HG02970 (cell line): ENCODE results near the gene WNT9A.
"Not testable (repeated sequence)": the region's sequence is repeated elsewhere in the genome, so short reads cannot be mapped to it uniquely, and the experiment has no call there.

Experiments used
- ATAC-seq: cut with Tn5 transposase; IDR thresholded peaks from one replicate; pipeline ENCODE4 v1.9.1; 2021; ENCODE audit warnings: mild to moderate bottlenecking, moderate library complexity, moderate number of reproducible peaks; ENCODE audit not compliant: unreplicated experiment, low FRiP score

Gene WNT9A

DNA sequence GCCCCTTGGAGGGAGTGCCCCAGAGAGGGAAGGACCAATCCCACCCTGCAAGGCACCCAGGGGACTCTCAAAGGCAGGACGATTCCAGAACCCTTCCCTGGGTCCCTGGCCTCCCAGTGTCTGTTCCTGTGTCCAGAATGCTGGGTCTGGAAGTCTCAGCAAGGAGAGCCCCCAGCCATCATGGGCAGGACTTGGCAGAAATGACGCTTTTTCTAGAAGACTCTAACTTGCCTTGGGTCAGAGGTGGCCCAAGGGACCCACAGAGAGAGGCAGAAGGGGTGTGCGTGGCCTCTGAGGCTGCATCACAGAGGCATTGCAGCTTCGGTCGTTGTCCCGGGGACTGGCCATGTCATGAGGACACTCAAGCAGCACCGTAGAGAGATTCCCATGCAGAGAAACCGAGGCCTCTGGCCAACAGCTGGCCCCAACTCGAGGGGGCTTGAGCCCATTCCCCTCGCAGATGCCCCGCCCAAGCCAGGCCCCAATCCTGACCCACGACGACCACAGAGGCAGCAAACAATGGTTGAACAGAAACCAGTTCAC is 57.8 kb downstream of the WNT9A start:
- ATAC-seq: no peak

DNA sequence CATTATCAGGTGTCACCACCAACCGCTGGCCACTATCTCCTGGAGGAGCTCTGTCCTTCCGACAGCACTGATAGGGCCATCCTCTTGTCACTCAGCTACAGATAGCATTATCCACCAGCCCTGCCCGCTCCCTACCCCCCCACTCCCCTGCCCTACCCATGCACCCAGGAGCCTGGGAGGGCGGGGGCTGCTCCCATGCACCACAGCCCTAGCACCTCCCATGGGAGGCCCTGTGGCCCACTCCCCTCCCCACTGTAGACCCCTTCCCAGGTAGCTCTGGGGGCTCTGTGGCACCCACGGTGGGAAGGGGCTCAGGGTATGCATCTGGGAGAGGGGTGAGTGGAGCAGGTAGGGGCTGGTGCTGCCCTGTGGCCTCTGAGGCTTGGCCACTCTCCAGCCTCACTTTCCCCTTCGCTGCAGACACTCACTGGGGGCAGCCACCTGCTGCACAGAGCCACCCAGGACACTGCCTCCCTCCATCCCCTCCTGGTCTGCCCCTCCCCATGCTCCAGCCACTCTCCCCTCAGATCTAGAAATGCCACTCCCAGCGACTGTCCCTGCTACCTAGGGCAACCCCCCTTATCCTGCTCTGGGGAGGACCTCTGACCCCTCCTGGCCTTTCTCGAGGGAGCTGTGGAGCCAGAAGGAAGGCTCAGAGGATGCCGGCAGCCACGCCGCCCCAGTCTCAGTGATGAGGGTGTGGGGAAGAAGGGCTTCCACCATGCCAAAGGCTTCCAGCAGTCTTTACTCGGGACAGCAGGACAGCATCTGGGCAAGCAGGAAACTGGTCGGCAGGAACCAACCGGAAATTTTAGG is 58.5 kb downstream of the WNT9A start:
- no peak for ATAC-seq

DNA sequence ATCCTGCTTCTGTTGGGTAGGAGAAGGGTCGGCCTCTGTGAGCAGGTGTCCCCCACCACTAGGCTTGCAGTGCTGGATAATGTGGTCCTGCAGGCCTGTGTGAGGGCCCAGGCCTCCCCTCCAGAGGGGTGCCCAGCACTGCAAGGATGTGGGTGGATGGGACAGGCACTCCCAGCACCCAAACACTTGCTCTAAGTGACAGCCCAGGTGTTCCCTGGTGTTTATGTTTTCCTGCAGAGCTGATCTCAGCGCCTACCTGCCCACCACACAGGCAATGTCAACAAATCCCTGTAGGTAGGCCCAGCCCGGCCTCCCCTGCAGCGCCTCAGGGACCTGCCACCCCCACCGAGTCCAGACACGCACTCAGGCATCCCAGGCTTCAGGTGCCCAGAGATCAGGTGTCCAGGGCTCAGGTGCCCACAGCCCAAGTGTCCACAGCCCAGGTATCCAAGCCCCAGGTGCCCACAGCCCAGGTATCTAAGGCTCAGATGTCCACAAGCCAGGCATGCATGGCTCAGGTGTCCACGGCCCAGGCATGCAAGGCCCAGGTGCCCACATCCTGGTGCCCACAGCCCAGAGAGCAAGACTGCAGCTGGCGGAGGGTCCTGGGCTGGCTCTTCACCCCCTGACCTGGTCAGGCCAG is 59.2 kb downstream of the WNT9A start:
- ATAC-seq: no peak

DNA sequence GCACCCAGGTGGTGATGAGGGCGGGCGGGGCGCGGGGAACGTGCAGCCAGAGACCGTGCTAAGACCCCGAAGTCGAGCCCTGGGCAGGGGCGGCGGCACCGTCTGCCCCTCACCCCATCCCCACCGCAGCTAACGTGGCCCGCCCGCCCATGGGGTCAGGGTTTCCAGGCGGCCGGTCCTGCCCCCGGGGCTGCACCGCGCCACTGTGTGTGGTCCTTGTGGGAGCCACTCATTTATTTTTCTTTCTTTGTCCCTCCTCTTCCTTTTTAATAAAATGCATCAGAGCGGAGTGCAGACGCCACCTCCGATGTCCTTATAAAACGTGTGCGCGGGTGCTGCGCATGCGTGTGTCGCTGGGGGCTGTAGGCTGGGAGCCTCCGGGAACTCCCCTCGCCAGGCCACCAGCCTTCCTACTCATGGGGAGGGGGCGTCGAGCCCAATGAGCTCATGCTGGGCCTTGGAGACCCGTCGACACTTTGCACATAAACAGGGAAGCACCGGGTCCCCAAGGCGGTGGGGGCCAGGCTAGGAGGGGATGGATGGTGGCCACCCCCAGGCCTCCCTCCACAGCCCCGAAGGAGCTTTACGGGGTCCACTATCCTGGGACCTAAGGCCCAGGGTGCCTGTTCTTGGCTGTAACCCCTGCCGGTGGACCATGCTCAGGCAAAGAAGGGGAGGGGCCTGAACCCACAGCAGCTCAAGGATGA is 59.9 kb downstream of the WNT9A start:
- no peak for ATAC-seq

DNA sequence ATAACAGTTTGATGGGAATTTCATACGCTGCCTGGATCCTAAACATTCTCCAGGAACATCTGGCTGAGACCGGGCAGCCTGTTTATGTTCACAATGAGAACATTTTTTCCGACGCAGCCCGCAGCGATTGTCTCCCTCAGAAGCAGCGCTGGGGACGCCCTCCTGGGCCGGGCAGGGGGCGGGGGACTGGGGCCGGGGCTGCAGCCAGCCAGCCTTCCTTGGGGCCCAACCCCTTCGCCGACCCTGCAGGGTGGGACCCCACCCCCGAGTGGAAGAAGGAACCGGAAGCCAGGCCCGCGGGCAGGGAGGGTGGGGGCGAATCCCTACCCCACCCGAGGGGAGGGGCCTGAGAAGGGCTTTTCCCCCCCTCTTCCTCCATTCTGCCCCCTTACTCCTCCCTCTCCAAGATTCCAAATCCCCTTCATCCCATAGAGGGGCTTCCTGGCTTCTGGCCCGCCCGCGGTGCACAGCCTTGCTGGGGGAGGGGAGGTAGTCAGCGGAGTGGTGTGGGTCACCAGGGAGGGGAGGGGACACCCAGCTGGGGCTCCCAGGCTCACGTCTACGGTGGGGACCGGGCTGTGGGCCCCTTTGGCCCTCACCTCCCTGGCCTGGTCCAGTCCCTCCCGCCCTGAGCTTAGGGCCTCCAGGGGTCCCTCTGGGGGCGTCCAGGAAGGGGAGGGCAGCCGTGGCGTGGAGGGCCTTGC is 60.6 kb downstream of the WNT9A start:
- no peak for ATAC-seq

DNA sequence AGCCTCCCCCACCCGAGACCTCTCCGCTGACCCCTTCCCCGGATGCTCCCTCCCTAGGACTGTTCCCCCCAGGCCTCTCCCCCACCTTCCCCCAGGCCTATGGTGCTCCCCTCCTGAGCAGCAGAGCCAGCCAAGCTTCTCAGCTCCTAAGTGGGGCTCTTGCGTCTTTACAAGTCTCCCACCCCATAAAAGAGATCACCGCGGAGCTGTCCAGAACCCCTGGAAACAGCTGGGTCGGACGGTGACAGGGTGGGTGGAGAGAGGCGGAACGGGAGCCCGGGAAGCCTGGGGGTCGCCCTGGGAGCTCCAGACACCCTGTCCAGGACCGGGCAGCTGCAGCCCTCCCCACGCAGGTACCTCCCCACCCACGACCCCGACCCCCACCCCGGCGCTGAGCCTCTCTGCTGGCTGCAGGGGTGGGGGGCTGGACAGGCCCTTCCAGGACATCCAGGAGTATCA is 61.2 kb downstream of the WNT9A start:
- no peak for ATAC-seq

DNA sequence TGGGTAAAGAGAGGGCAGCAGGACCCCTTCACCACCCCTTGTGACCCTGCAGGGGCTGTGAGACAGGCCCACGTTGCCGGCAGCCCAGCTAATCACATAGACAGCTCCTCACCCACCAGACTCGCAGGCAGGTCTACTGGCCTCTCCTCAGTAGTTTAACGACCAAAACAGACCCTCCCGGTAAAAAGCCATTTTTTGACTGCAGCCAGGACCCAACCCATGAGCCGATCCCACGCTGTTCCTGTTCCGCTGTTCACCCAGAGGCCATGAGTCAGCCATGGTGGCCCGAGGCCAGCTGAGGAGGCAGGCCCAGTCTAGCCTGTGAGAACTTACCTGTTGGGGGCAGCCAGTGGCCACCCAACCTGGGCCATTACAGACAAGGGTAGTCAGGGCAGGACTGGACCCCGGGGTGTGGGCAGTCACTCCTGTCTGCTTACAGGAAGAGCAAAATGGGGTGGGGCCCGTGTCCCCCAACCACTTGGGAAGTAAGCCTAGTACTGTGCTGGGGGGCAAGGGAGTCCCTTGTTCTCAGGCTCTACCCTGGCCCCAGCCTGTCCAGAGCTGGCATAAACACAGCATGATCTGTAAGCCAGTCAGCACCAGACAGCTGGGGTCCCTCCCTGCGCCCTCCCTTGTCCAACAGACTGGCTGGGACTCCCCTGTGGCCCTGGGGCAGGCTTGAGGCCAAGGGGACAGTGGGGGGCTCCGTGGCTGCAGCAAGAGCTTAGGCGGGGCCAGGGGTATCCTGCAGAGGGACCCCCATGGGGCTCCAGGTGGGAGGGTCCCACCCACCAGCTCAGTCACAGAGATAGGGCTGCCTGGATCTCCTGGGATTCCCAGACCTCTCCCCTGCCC is 61.9 kb downstream of the WNT9A start:
- no peak for ATAC-seq

DNA sequence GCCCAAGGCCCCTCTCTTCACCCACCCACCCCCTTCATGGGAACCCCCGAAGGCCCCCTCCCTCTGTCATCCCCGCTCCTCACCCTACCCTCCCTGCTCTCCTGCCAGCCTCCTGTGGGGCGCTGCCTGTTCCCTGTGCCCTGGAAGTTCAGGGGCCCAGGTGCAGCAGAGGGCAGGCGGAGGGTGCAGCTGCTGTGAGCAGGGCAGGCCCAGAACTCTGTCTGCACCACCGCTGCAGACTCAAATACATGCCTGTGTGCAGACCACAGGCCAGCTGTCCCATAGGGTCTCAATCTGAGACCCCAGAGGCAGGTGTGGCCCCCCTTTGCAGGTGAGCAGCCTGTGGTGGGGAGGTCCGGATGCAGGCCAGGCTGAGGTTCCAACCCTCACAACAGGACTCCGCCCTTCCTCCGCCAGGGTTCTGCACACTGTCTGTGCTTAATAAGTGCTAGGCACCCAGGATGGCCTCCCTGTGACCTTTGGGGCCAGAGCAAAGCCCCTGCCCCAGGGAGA is 62.5 kb downstream of the WNT9A start:
- no peak for ATAC-seq

DNA sequence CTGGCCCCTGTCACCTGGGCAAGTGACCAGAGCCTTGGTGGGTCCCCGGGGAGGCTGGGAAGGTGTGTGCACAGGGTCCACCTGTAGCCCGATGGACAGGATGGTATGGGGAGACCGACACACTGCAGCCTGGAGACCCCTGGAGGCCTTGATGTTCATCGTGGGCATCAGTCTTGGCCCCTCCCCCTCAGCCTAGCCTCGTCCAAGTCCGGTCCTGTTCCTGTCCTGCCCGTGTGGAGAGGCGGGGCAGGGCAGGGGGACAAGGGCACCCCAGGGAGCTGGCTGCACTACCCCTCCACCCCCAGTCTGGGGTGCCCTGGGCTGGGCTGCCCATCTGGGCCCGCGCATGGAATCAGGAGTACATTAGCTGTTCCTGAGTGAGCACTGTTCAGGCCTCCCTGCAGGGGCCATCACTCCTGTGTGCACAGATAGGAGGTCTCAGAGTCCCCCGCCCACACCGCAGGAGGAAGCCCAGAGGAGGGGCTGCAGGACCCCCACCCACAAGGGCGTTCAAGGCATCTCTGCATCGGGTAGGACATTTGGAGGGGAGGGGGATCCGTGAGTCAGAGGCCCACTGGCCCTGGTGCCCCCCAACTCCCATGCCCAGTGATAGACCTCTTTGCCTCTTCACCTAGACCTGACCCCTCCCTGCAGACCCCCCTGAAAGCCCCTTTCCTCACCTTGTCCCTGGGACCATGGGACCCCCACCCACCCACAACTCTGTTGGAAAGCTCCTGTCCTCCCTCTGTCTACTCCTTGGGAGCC is 63.2 kb downstream of the WNT9A start:
- ATAC-seq: no peak

DNA sequence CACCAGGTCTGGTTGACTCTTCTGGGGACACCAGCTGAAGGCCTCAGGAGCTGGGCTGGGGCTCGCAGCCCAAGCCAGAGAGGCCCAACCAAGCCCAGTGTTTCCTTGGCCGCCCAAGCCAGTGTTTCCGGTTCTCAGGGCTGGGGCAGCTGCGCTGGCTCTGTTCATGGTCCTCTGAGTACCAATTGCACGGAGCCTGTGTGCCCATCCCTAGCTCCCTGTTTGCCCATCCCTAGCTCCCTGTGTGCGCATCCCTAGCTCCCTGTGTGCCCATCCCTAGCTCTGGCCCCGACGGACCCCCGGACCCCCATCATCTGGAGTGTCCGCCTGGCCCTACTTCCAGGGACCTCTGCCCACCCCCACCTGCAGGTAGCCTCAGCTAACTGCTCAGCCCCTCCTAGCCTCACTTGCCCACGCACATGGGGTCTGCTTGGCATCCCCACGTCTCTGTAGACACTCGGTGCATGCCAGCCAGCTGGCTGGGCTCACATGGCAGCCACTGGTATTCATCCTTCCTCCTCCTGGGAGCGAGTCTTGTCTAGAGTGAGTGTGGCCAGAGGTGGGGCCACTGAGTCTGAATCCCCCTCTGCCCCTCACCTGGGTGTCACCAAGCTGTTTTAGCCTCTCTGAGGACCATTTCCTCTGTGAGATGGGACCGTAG is 64.0 kb downstream of the WNT9A start:
- no peak for ATAC-seq

DNA sequence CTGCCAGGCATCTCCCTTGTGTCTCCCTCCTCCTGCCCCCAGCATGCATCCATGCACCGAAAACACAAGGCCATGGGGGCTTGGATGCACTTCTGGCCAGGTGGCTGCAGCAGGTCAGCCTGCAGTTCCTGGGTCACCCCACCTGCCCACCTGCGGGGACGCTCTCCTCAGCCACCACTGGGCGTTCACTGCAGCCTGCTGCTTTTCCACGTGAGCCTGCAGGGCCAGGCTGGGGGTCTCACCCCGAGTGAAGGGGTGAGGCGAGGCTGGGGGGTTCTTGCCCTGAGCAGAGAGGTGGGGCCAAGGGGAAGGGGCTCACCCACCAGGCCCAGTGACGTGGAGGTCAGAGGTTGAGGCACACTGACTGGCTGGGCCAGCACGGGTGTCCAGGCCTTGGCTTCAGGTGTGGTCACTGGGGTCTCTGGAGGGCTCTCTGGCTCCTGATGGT is 64.6 kb downstream of the WNT9A start:
- no peak for ATAC-seq

DNA sequence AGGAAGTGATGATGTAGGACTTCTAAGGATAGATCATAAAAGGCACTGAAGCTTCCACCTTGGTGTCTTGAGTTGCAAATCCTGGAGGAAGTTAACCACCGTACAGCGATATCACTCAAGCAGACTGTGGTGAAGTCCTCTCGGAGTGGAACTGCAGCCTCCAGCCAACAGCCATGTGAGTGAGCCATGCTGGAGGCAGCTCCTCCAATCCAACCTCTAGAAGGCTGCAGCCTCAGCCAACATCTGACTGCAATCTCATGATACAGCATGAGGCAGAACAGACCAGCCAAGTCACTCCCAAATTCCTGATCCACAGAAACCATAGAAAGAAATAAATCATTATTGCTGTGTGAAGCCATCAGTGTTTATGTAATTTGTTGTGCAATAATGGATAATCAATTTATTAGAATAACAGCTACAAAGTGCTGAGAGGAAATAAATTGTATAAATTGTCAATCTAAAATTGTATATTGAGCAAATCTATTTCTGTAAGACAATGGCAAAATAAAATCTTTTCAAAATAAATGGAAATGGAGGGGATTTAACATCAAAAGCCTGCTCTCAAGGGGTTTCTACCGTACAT is 67.3 kb downstream of the WNT9A start:
- ATAC-seq: no peak

DNA sequence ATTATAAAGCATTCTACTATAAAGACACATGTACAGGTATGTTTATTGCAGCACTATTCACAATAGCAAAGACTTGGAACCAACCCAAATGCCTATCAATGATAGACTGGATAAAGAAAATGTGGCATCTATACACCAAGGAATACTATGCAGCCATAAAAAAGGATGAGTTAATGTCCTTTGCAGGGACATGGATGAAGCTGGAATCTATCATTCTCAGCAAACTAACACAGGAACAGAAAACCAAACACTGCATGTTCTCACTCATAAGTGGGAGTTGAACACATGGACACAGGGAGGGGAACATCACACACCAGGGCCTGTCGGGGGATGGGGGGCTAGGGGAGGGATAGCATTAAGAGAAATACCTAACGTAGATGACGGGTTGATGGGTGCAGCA is 69.9 kb downstream of the WNT9A start:
- ATAC-seq: not testable (repeated sequence)

DNA sequence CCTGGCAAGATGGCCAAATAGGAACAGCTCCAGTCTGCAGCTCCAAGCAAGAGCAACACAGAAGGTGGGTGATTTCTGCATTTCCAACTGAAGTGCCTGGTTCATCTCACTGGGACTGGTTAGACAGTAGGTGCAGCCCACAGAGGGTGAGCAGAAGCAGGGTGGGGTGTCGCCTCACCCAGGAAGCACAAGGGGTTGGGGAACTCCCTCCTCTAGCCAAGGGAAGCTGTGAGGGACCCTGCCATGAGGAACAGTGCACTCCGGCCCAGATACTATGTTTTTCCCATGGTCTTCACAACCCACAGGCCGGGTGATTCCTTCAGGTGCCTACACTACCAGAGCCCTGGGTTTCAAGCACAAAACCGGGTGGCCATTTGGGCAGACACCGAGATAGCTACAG is 75.8 kb downstream of the WNT9A start:
- not testable (repeated sequence) for ATAC-seq

DNA sequence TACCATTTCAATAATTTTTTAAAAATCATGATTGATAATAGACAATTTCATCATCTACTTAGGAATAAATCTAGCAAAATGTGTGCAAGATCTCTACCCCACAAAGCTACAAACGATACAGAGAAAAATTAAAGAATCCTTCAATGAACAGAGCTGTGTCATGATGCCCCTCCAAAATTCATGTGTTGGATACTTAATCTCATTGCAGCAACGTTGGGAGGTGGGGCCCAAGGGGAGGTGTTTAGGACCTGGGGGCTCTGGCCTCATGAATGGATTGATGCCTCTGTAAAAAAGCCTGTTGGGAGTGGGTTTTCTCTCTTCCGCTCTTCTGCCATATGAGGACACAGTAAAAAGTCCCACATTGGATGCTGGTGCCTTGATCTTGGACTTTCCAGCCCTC is 77.4 kb downstream of the WNT9A start:
- no peak for ATAC-seq

DNA sequence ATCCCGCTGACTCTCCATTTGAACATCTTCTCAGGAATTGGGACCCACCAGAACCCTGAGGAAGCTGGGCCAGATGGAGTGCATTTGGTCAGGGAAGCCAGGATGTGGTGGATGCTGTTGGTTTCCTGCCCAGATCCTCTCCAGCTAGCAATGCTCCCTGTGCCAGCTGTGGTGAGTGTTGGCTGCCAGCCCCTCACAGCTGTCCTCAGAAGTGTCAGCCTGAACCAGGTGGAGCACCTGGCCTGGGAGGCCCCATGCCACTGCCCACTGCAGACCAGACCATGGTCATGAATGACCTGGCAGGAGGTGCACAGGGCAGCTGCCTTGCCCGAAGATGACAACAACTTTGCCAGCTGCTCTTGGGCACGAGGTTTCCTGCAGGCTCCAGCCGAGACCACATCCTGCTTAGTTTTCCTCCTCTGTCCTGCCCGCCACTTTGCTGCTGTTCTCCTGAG is 77.9 kb downstream of the WNT9A start:
- ATAC-seq: no peak

DNA sequence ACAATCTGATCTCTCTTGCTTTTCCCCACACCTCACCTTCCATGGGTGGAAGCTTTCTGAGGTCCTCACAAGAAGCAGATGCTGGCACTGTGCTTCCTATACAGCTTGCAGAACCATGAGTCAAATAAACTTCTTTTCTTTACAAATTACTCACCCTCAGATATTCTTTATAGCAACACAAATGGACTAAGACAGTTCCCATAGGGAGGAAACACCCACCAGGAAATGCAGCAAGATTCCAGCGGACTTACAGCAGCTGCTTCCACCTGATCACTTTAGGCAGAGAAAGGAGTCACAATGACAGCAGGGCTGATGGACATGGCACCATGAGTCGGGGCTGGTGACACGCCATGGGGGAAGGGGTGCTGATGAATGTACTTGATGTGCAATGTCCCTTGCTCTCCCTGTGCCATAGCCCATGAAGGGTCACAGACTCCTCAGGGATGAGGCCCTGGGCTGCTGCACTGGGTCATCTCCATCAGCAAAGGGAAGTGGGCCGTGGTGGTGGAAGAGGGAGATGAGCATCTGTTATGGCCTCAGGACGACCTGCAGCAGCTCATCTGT is 78.4 kb downstream of the WNT9A start:
- ATAC-seq: no peak
